ENCODE data around the gene KLHL30.

The KLHL30 gene

DNA sequence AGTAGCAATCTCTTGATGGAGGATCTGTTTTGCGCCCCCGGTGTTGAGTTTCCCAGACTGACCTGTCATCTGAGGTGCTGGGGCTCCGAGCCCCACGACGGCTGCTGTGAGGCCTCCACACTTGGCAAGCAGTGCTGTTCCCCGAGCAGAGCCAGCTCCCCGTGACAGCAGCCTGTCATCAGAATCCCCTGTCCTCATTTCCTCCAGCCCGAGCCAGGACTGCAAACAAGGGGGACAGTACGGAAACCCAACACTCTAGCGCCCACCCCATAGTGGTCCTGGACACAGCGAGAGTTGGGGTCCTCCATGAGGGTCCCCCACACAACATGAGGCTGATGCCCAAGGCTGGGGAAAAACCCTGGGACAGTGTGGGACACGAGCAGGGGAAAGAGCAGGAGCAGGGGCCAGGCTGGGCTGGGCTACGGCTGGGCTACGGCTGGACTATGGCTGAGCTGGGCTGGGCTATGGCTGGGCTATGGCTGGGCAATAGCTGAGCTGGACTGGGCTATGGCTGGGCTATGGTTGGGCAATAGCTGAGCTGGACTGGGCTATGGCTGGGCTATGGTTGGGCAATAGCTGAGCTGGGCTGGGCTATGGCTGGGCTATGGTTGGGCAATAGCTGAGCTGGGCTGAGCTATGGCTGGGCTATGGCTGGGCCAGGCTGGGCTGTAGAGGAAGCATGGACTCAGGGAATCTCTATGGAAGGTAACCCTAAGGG is 1.5 kb upstream of the KLHL30 start:
- 89 to 95% methylated on average over 10 to 12 of the region's 14 CpGs for WGBS, 2 experiments (ENCODE audit: insufficient coverage in 2 of 2)
- peaks cover 19% of the 10 kb centered on the region for H3K4me1 ChIP-seq (ENCODE audit: control insufficient read depth, insufficient read depth, low read length, poor library complexity, severe bottlenecking)
- H3K36me3 ChIP-seq (ENCODE audit: control insufficient read depth, insufficient read depth, low read length): no peaks in the 10 kb centered on the region
- no peaks in the 10 kb centered on the region for H3K9me3 ChIP-seq (ENCODE audit: control insufficient read depth, low read length)
- no peak overlapping the region for H3K4me3 ChIP-seq (ENCODE audit: extremely low read depth, insufficient read depth, low read length, poor library complexity, severe bottlenecking)
- H3K27ac ChIP-seq (ENCODE audit: low read depth, low read length, severe bottlenecking): no peak overlapping the region

GRCh38 chr2:238137885-238138284 is 583 bp upstream of the KLHL30 start:
- no peak overlapping the region for H3K27ac ChIP-seq (ENCODE audit: low read depth, low read length, severe bottlenecking)

DNA sequence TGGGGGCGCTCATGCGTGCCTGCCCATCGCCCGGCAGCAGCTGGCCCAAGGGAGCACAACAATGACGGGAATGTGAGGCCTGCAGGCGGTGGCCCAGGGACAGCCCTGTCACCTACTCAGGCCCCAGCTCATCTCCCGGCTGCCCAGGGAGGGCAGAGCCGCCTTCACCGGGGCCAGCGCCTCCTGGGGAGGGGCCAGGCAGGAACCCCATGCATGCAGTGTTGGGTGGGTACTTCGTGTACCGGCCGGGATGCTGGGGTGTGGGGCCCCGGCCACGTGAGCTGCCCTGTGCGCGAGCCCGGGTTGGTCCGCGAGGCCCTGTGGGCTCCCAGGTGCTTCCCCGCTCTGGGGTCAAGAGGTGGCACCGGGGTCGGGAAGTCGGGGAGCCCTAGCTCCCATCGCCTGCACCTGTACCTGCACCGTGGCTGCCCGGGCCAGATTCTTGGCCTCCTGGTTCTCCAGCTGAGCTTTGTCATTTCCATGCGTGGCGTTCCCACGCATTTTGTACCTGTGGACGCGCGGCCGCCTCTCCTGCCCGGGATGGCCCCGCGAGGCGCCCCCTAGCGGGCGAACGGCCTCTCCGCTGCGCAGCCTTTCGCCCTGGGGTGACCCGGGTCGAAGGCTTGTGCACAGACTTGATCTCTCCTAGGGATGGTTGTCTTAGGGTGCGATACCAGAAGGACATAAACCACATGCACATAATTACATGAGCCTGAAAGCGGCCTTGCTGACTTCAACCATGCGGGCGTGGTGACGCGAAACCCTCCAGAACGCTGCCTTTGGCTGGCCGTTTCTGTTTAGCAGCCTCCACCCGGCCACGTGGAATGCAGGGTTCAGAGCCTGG is 950 bp downstream of the KLHL30 start:
- Histone ChIP-seq H3K9me3 (ENCODE audit: control insufficient read depth, low read length) (no peaks in the 10 kb centered on the region), H3K4me1 (ENCODE audit: control insufficient read depth, insufficient read depth, low read length, poor library complexity, severe bottlenecking) (peaks cover 35% of the 10 kb centered on the region), H3K36me3 (ENCODE audit: control insufficient read depth, insufficient read depth, low read length) (no peaks in the 10 kb centered on the region), H3K4me3 (ENCODE audit: extremely low read depth, insufficient read depth, low read length, poor library complexity, severe bottlenecking) (peak overlapping the region; percentile 8), H3K27ac (ENCODE audit: low read depth, low read length, severe bottlenecking) (no peak overlapping the region)
- 82 to 90% methylated on average over 29 to 45 of the region's 56 CpGs for WGBS, 2 experiments (ENCODE audit: insufficient coverage in 2 of 2)

More at GRCh38 chr2:238137885-238138284, 583 bp upstream of the KLHL30 start:
- Histone ChIP-seq H3K9me3 (ENCODE audit: control insufficient read depth, low read length) (no peaks in the 10 kb centered on the region), H3K4me1 (ENCODE audit: control insufficient read depth, insufficient read depth, low read length, poor library complexity, severe bottlenecking) (peaks cover 25% of the 10 kb centered on the region), H3K36me3 (ENCODE audit: control insufficient read depth, insufficient read depth, low read length) (no peaks in the 10 kb centered on the region), H3K4me3 (ENCODE audit: extremely low read depth, insufficient read depth, low read length, poor library complexity, severe bottlenecking) (no peak overlapping the region)
- WGBS, 2 experiments (ENCODE audit: insufficient coverage in 2 of 2): 97% methylated on average over 13 of the region's 13 CpGs

DNA sequence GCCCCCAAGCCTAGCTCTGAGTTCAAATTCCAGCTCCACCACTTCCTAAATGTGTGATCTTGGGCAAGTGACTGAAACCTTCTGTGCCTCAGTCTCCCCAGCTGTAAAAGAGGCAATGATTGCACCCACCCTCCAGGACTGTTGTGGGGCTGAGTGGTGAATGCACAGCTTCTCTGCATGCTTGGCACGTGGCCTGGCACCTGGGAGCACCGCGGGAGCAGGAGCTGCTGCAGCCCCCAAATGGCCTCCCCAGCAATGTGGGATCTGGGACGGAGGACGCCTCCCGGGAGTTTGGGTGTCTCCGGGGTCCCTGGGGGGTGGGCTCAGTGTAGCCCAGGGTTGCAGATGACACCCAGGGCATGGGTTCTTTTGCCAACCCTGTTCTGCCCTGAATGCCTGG is 1.6 kb downstream of the KLHL30 start:
- no peaks in the 10 kb centered on the region for H3K9me3 ChIP-seq (ENCODE audit: control insufficient read depth, low read length)
- peaks cover 35% of the 10 kb centered on the region for H3K4me1 ChIP-seq (ENCODE audit: control insufficient read depth, insufficient read depth, low read length, poor library complexity, severe bottlenecking)
- 85 to 100% methylated on average over 6 to 7 of the region's 7 CpGs for WGBS, 2 experiments (ENCODE audit: insufficient coverage in 2 of 2)
- no peak overlapping the region for H3K4me3 ChIP-seq (ENCODE audit: extremely low read depth, insufficient read depth, low read length, poor library complexity, severe bottlenecking)
- no peak overlapping the region for H3K27ac ChIP-seq (ENCODE audit: low read depth, low read length, severe bottlenecking)
- H3K36me3 ChIP-seq (ENCODE audit: control insufficient read depth, insufficient read depth, low read length): no peaks in the 10 kb centered on the region

DNA sequence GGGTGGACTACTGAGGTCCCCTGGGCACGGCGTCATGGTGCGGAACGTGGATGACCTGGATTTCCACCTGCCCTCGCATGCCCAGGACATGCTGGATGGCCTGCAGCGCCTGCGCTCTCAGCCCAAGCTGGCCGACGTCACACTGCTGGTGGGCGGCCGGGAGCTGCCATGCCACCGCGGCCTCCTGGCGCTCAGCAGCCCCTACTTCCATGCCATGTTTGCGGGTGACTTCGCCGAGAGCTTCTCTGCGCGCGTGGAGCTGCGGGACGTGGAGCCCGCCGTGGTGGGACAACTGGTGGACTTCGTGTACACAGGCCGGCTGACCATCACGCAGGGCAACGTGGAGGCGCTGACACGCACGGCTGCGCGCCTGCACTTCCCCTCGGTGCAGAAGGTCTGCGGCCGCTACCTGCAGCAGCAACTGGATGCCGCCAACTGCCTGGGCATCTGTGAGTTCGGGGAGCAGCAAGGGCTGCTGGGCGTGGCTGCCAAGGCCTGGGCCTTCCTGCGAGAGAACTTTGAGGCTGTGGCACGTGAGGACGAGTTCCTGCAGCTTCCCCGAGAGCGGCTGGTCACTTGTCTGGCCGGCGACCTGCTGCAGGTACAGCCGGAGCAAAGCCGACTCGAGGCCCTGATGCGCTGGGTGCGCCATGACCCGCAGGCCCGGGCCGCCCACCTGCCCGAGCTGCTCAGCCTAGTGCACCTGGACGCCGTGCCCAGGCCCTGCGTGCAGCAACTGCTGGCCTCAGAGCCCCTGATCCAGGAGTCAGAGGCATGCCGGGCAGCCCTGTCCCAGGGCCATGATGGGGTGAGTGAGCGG is 2.5 kb downstream of the KLHL30 start:
- Histone ChIP-seq H3K27ac (ENCODE audit: low read depth, low read length, severe bottlenecking) (no peak overlapping the region), H3K36me3 (ENCODE audit: control insufficient read depth, insufficient read depth, low read length) (no peaks in the 10 kb centered on the region), H3K9me3 (ENCODE audit: control insufficient read depth, low read length) (no peaks in the 10 kb centered on the region), H3K4me3 (ENCODE audit: extremely low read depth, insufficient read depth, low read length, poor library complexity, severe bottlenecking) (no peak overlapping the region), H3K4me1 (ENCODE audit: control insufficient read depth, insufficient read depth, low read length, poor library complexity, severe bottlenecking) (peaks cover 35% of the 10 kb centered on the region)
- WGBS, 2 experiments (ENCODE audit: insufficient coverage in 2 of 2): 93 to 94% methylated on average over 59 to 60 of the region's 60 CpGs

DNA sequence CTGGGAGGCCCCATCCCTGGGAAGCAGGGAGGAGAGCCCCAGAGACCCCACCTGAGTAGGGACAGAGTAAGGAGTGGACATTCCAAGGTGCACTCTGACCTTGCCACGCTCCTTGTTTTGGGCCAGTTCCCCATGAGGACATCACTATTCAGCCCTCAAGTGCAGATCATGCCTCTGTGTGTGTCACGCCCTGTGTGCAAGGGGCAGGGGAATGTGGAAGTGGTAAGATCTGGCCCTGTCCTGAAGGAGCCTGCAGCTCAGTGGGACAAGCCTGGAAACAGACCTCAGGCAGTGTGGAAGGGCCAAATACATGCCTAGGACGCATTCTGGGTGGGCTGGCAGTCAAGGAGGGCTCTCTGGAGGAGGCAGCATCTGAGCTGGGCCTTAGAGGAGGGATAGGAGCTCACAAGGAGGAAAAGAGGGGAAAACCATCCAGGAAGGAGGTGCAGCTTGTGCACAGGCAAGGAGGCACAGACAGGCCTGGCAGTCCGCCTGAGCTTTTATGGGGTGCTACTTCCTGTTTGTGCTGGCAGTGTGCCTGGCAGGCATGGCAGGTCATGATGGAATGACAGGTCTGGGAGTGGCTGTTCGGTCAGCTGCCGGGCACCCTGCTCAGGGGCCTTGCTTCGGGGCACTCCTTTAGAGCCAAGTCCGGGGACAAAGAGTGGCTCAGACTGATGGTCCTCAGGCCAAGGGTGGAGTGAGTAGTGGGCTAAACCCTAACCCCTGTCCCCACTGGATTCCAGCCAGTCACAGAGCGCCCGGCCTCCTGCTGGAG is 3.3 kb downstream of the KLHL30 start:
- no peak overlapping the region for H3K27ac ChIP-seq (ENCODE audit: low read depth, low read length, severe bottlenecking)
- 90 to 95% methylated on average over 7 to 10 of the region's 10 CpGs for WGBS, 2 experiments (ENCODE audit: insufficient coverage in 2 of 2)
- no peak overlapping the region for H3K4me3 ChIP-seq (ENCODE audit: extremely low read depth, insufficient read depth, low read length, poor library complexity, severe bottlenecking)
- H3K4me1 ChIP-seq (ENCODE audit: control insufficient read depth, insufficient read depth, low read length, poor library complexity, severe bottlenecking): peaks cover 35% of the 10 kb centered on the region
- no peaks in the 10 kb centered on the region for H3K9me3 ChIP-seq (ENCODE audit: control insufficient read depth, low read length)
- H3K36me3 ChIP-seq (ENCODE audit: control insufficient read depth, insufficient read depth, low read length): no peaks in the 10 kb centered on the region

DNA sequence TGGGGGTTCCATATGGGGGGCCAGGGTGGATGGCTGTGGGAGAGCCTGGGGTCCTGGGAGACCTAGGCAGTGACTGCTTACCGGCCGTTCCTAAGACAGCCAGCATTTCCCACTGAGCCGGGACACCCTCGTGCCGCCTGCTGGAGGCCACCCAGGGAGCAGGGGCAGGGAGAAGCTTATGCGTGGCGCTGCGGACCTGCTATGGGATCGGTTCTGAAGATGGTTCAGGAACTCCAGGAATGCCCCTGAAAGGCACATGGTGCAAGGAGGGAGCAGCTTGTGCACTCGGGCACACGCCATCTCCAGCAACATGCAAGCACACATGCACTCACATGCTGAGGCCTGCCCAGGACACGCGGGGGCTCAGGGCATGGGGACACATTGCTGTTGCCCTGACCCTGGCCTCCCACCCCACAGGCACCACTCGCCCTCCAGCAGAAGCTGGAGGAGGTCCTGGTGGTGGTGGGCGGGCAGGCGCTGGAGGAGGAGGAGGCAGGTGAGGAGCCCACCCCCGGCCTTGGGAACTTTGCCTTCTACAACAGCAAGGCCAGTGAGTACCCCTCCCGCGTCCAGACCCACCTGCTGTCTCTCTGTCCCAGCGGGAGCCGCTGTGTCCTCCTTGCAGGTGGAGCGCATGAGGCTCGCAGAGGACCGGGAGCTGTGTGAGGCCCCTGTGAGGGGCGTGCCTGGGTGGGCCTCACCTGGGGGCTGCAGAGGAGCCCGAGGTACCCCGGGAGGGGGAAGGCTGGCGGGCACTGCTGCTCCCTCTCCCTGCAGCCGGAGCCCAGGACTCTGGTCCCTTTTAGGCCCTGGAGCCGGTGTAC is 4.1 kb downstream of the KLHL30 start:
- Histone ChIP-seq H3K4me3 (ENCODE audit: extremely low read depth, insufficient read depth, low read length, poor library complexity, severe bottlenecking) (no peak overlapping the region), H3K36me3 (ENCODE audit: control insufficient read depth, insufficient read depth, low read length) (no peaks in the 10 kb centered on the region), H3K4me1 (ENCODE audit: control insufficient read depth, insufficient read depth, low read length, poor library complexity, severe bottlenecking) (peaks cover 35% of the 10 kb centered on the region), H3K27ac (ENCODE audit: low read depth, low read length, severe bottlenecking) (no peak overlapping the region), H3K9me3 (ENCODE audit: control insufficient read depth, low read length) (no peaks in the 10 kb centered on the region)
- 87 to 91% methylated on average over 17 to 28 of the region's 30 CpGs for WGBS, 2 experiments (ENCODE audit: insufficient coverage in 2 of 2)

DNA sequence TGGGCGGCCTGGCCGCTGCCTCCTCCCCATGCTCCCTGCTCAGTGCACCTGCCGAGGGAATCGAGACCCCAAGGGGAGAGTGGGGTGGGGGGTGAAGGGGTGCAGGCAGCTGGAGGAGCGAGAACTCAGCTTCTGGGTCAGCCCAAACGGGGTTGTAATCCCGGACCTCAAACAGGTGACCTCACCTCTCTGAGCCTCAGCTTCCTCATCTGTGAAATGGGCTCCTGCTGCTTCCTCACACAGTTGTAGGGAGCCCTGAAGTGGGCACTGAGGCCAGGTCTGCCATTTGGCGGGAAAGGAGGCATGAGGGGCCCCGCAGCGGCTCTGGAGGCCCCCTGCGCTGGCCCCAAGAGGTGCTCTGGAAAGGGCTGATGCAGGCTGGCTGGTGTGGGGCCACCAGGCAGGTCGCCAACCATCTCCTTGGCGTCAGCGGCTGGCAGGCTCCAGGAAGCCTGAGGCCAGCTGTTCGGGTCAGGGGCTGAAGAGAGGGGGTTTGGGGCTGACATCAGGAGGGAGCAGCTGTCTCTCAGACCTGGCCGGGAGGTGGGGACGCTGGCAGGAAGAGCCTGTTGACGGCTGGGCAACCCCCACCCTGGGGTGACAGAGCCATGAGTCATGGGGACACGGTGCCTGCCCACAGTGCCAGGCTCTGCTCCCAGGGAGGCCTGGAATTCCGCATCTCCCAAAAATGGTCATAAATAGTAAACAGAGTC is 4.9 kb downstream of the KLHL30 start:
- peaks cover 32% of the 10 kb centered on the region for H3K4me1 ChIP-seq (ENCODE audit: control insufficient read depth, insufficient read depth, low read length, poor library complexity, severe bottlenecking)
- no peak overlapping the region for H3K4me3 ChIP-seq (ENCODE audit: extremely low read depth, insufficient read depth, low read length, poor library complexity, severe bottlenecking)
- H3K36me3 ChIP-seq (ENCODE audit: control insufficient read depth, insufficient read depth, low read length): no peaks in the 10 kb centered on the region
- WGBS, 2 experiments (ENCODE audit: insufficient coverage in 2 of 2): 85 to 93% methylated on average over 16 of the region's 20 CpGs
- H3K9me3 ChIP-seq (ENCODE audit: control insufficient read depth, low read length): no peaks in the 10 kb centered on the region
- no peak overlapping the region for H3K27ac ChIP-seq (ENCODE audit: low read depth, low read length, severe bottlenecking)

GRCh38 chr2:238144262-238144661 is 5.8 kb downstream of the KLHL30 start:
- WGBS, 2 experiments (ENCODE audit: insufficient coverage in 2 of 2): 100% methylated on average over 1 to 2 of the region's 5 CpGs
- Histone ChIP-seq H3K9me3 (ENCODE audit: control insufficient read depth, low read length) (no peaks in the 10 kb centered on the region), H3K27ac (ENCODE audit: low read depth, low read length, severe bottlenecking) (no peak overlapping the region), H3K4me1 (ENCODE audit: control insufficient read depth, insufficient read depth, low read length, poor library complexity, severe bottlenecking) (peaks cover 23% of the 10 kb centered on the region), H3K4me3 (ENCODE audit: extremely low read depth, insufficient read depth, low read length, poor library complexity, severe bottlenecking) (no peak overlapping the region), H3K36me3 (ENCODE audit: control insufficient read depth, insufficient read depth, low read length) (no peaks in the 10 kb centered on the region)

Measured in mesodermal cell (in vitro differentiated cells).